Measurements from ENCODE around the gene SLFN12L. TPM values are rescaled to one million over a fixed set of nuclear protein-coding genes. Genes with fewer than 3 reads are reported as not detected.
A peak's percentile ranks its signal among the peaks of the same experiment; 100 is the strongest.
"Not testable (repeated sequence)": the region's sequence is repeated elsewhere in the genome, so short reads cannot be mapped to it uniquely, and the experiment has no call there.

The SLFN12L gene
- total RNA-seq, 2 donors from 2014 or later, result 0.86 to 1.0 TPM

DNA sequence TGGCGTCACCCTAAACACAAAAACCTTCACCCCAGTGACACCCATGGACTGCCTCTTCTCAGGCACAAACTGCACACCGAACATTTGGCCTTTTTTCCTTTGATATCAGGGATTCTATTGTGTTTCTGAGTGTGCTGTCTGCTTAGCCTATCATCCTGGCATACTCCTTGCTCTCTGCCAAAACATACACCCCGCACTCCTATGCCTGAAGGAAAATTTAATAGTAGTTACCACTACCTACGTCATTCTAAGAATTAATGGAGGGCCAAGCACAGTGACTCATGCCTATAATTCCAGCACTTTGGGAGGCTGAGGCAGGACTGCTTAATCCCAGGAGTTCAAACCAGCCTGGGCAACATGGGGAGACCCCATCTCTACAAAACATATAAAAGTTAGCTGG is 69.0 kb downstream of the SLFN12L start:
- no peaks in the 10 kb centered on the region for H3K27me3 ChIP-seq
- H3K27ac ChIP-seq, result no peak overlapping the region
- TF ChIP-seq CTCF (IDR thresholded peaks at IDR 0.05), result no peak
- H3K4me1 ChIP-seq, result no peaks in the 10 kb centered on the region
- intact Hi-C loops (cut with DNase I), result no loop called here
- no peak overlapping the region for H3K9ac ChIP-seq (ENCODE audit: low read depth in 2 of 2, low read length in 2 of 2)
- DNase-seq, result no peak
- H3K36me3 ChIP-seq, result no peaks in the 10 kb centered on the region
- no peak overlapping the region for H3K4me3 ChIP-seq
- H3K9me3 ChIP-seq, result no peaks in the 10 kb centered on the region

GRCh38 chr17:35467824-35468223 is 69.7 kb downstream of the SLFN12L start:
- Histone ChIP-seq H3K27ac (no peak overlapping the region), H3K9ac (ENCODE audit: low read depth in 2 of 2, low read length in 2 of 2) (no peak overlapping the region), H3K4me3 (no peak overlapping the region), H3K9me3 (no peaks in the 10 kb centered on the region), H3K36me3 (no peaks in the 10 kb centered on the region), H3K4me1 (no peaks in the 10 kb centered on the region), H3K27me3 (no peaks in the 10 kb centered on the region)
- intact Hi-C loops (cut with DNase I), result no loop called here
- DNase-seq, result no peak
- no peak for TF ChIP-seq CTCF (IDR thresholded peaks at IDR 0.05)

- Histone ChIP-seq H3K9ac (ENCODE audit: low read depth in 2 of 2, low read length in 2 of 2) (peak overlapping the region in 1 of 2 donors; percentile 12), H3K4me3 (peak overlapping the region; percentile 19), H3K4me1 (no peaks in the 10 kb centered on the region), H3K27me3 (no peaks in the 10 kb centered on the region), H3K36me3 (no peaks in the 10 kb centered on the region), H3K27ac (no peak overlapping the region), H3K9me3 (no peaks in the 10 kb centered on the region)
- no peak for TF ChIP-seq CTCF (IDR thresholded peaks at IDR 0.05)
- DNase-seq, result peak; percentile 82
- intact Hi-C loops (cut with DNase I), result no loop called here
Measured at GRCh38 chr17:35460354-35460851, 77.1 kb downstream of the SLFN12L start.

DNA sequence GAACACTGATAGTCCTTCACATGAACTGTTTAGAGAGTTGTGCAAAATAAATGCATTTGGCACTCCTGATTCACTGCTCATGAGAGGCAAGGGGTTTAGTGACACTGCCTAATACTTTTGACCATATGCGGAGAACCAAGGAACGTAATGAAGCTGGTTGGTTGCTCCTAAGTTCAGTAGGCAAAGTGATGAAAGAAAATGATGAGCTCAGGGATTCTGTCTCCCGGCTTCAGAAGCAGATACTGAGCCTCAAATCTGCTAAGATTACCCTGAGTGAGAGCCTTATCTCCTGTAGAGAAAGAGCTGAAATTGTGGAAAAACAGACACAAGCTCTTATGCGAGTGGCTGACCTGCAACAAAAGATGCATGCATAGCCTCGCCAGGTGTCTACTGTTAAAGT is 83.4 kb downstream of the SLFN12L start:
- H3K9me3 ChIP-seq; H3K9ac ChIP-seq (ENCODE audit: low read depth in 2 of 2, low read length in 2 of 2); H3K4me1 ChIP-seq; DNase-seq; H3K36me3 ChIP-seq; H3K27ac ChIP-seq; intact Hi-C loops (cut with DNase I); H3K4me3 ChIP-seq; H3K27me3 ChIP-seq: not testable (repeated sequence)

- Histone ChIP-seq H3K9ac (ENCODE audit: low read depth in 2 of 2, low read length in 2 of 2) (no peak overlapping the region), H3K27me3 (no peaks in the 10 kb centered on the region), H3K9me3 (no peaks in the 10 kb centered on the region), H3K36me3 (no peaks in the 10 kb centered on the region), H3K4me1 (no peaks in the 10 kb centered on the region), H3K4me3 (no peak overlapping the region), H3K27ac (no peak overlapping the region)
- DNase-seq, result no peak
- intact Hi-C loops (cut with DNase I), result no loop called here
- TF ChIP-seq CTCF (IDR thresholded peaks at IDR 0.05), result no peak
Measured at GRCh38 chr17:35453171-35453570, 84.3 kb downstream of the SLFN12L start.

DNA sequence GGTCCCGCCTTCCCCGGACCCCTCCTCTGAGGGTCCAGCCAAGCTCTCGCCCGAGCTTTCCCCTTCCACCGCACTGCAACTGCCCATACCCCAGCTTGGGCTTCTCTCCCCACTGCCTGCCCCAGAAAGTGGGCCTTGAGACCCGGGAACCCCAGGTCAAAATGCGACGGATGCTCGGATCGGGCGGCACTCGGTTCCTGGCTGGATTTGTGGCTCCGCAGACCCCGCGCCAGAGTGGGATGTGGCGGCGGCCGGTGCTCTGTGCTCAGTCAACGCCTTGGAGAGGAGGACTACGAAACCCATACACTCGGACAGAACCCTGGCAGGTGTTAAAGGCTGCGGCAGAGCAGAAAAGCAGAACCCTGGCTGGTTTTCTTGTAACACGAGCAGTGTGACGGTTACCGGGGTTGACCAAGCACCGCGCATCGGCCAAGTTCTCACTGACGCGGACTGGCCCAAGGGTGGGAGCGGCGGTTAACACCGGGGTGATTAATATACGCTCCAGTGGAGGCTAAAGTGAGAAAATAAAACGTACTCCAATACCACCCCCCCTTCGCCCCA is 88.0 kb downstream of the SLFN12L start:
- DNase-seq, result no peak
- Histone ChIP-seq H3K4me3 (peak overlapping the region; percentile 12), H3K9ac (ENCODE audit: low read depth in 2 of 2, low read length in 2 of 2) (peak overlapping the region; percentile 57 to 62), H3K27ac (no peak overlapping the region), H3K4me1 (no peaks in the 10 kb centered on the region), H3K36me3 (no peaks in the 10 kb centered on the region), H3K27me3 (no peaks in the 10 kb centered on the region), H3K9me3 (no peaks in the 10 kb centered on the region)
- intact Hi-C loops (cut with DNase I), result no loop called here
- no peak for TF ChIP-seq CTCF (IDR thresholded peaks at IDR 0.05)
